Measurements from ENCODE around the gene CYTIP.
A peak's percentile ranks its signal among the peaks of the same experiment; 100 is the strongest.

Gene CYTIP

GRCh38 chr2:157443795-157444640 lies at the start of gene CYTIP:
Gene CYTIP (minus strand): TSS chr2:157444089. CDS start chr2:157444020, 69 bp downstream.
- no peak for DNase-seq (ENCODE audit: low read depth)

- DNase-seq (ENCODE audit: low read depth): no peak
These were observed 48.4 kb upstream of the CYTIP start for GRCh38 chr2:157492189-157492773.

- no peak for DNase-seq (ENCODE audit: low read depth)
These were observed 46.1 kb upstream of the CYTIP start for GRCh38 chr2:157489983-157490382.

- no peak for DNase-seq (ENCODE audit: low read depth)
These were observed 45.0 kb upstream of the CYTIP start for GRCh38 chr2:157488877-157489276.

- no peak for DNase-seq (ENCODE audit: low read depth)
These were observed 43.9 kb upstream of the CYTIP start for GRCh38 chr2:157487747-157488146.

GRCh38 chr2:157487271-157487610 lies 43.4 kb upstream of the CYTIP start:
- no peak for DNase-seq (ENCODE audit: low read depth)

- DNase-seq (ENCODE audit: low read depth): no peak
These were observed 42.8 kb upstream of the CYTIP start for GRCh38 chr2:157486596-157487270.

- peak; percentile 66 for DNase-seq (ENCODE audit: low read depth)
These were observed 36.5 kb upstream of the CYTIP start for GRCh38 chr2:157480182-157480961.

- no peak for DNase-seq (ENCODE audit: low read depth)
These were observed 35.5 kb upstream of the CYTIP start for GRCh38 chr2:157479081-157480027.

GRCh38 chr2:157477919-157478318 lies 34.0 kb upstream of the CYTIP start:
- no peak for DNase-seq (ENCODE audit: low read depth)

- DNase-seq (ENCODE audit: low read depth): no peak
These were observed 33.2 kb upstream of the CYTIP start for GRCh38 chr2:157476953-157477709.

- no peak for DNase-seq (ENCODE audit: low read depth)
These were observed 32.0 kb upstream of the CYTIP start for GRCh38 chr2:157475722-157476390.

- DNase-seq (ENCODE audit: low read depth): no peak
These were observed 29.7 kb upstream of the CYTIP start for GRCh38 chr2:157473581-157473980.

- no peak for DNase-seq (ENCODE audit: low read depth)
These were observed 27.2 kb upstream of the CYTIP start for GRCh38 chr2:157471078-157471477.

- DNase-seq (ENCODE audit: low read depth): no peak
These were observed 26.4 kb upstream of the CYTIP start for GRCh38 chr2:157470321-157470720.

GRCh38 chr2:157469726-157470125 lies 25.8 kb upstream of the CYTIP start:
- DNase-seq (ENCODE audit: low read depth): no peak

- DNase-seq (ENCODE audit: low read depth): peak; percentile 85
These were observed 25.2 kb upstream of the CYTIP start for GRCh38 chr2:157468931-157469708.

GRCh38 chr2:157466764-157467163 lies 22.9 kb upstream of the CYTIP start:
- no peak for DNase-seq (ENCODE audit: low read depth)

GRCh38 chr2:157465554-157465953 lies 21.7 kb upstream of the CYTIP start:
- DNase-seq (ENCODE audit: low read depth): no peak

All from GM04503 (cell line).